Lung (tissue), 16 donors: ENCODE data around the gene AGT. TPM values are rescaled to one million over a fixed set of nuclear protein-coding genes. Genes with fewer than 3 reads are reported as not detected.

ENCODE experiments used
- ATAC-seq: fragments of 200-7000 bp; cut with Tn5 transposase; one replicate; pipeline ENCODE4 v1.9.1; 2020; ENCODE audit warnings: moderate number of reproducible peaks; ENCODE audit not compliant: insufficient read depth, low FRiP score
- DNase-seq, 3 donors: peaks; one replicate each; pipeline ENCODE4 v3.0.0-alpha.2; 2013 to 2017
- H3K27ac ChIP-seq, 2 donors: one replicate each; pipeline ENCODE4 v1.5.1; 2013; ENCODE audit warnings: mild to moderate bottlenecking in 2 of 2, moderate library complexity in 2 of 2, control low read depth in 1 of 2, inconsistent platforms in 1 of 2, low read depth in 1 of 2, low read length in 1 of 2
- H3K27me3 ChIP-seq, 3 donors: one replicate each; pipeline ENCODE4 v1.5.1; 2013; ENCODE audit warnings: low read length in 2 of 3; ENCODE audit not compliant: control insufficient read depth in 3 of 3, insufficient read depth in 3 of 3
- H3K36me3 ChIP-seq, 4 donors: one replicate each; pipeline ENCODE4 v1.5.1; 2013; ENCODE audit warnings: low read length in 4 of 4, mild to moderate bottlenecking in 1 of 4, moderate library complexity in 1 of 4; ENCODE audit not compliant: control insufficient read depth in 4 of 4, insufficient read depth in 4 of 4
- H3K4me1 ChIP-seq, 5 donors: one replicate each; pipeline ENCODE4 v1.5.1; 2013; ENCODE audit warnings: low read length in 5 of 5, mild to moderate bottlenecking in 2 of 5, moderate library complexity in 1 of 5; ENCODE audit not compliant: control insufficient read depth in 5 of 5, insufficient read depth in 5 of 5
- H3K4me3 ChIP-seq: one replicate; pipeline ENCODE4 v1.5.1; 2013; ENCODE audit warnings: mild to moderate bottlenecking, control low read depth, moderate library complexity
- H3K9ac ChIP-seq, 2 donors: one replicate each; pipeline ENCODE4 v1.5.1; 2013; ENCODE audit warnings: low read length in 2 of 2, control low read depth in 1 of 2; ENCODE audit not compliant: insufficient read depth in 1 of 2
- H3K9me3 ChIP-seq, 4 donors: one replicate each; pipeline ENCODE4 v1.5.1; 2013; ENCODE audit warnings: low read length in 3 of 4, mild to moderate bottlenecking in 1 of 4, moderate library complexity in 1 of 4; ENCODE audit not compliant: control insufficient read depth in 4 of 4, insufficient read depth in 3 of 4
- WGBS, 2 donors: extraction: QIAGEN DNeasy Blood & Tissue Kit; methylation state at CpG; one replicate each; pipeline ENCODE4 v1.1.7; 2013; 5-methylcytosine and 5-hydroxymethylcytosine counted together
- long read RNA-seq, 5 donors: transcript quantifications; one replicate each; lab custom pipeline, GENCODE V29; 2026
- polyA plus RNA-seq, 2 donors: library from polyadenylated mRNA; stranded (reverse); fragments of 200-250 nt; gene quantifications; one replicate each; pipeline ENCODE4 v1.2.1, GENCODE V29; 2013
- total RNA-seq, 2 donors: library from RNA; depleted of rRNA in 1 of 2; stranded (reverse); fragments of >200 nt in 1 of 2; gene quantifications; one replicate each; pipeline ENCODE4 v1.2.1, GENCODE V29; 2014 to 2021
- TF ChIP-seq, protein P1 (sequence below): IDR thresholded peaks from 2 replicates; pipeline ENCODE4 v1.5.1; 2012; ENCODE audit warnings: mild to moderate bottlenecking; ENCODE audit errors: control extremely low read depth, extremely low read depth
- donor health status: control.
- donor health status: control.
- donor health status: Bipolar disorder and iron deficiency.
- donor health status: healthy.
- donor health status: DM: yes; HTN: yes; CAD: no.

Gene AGT
- 1 to 10 TPM; 1.7 to 3.5 TPM for total RNA-seq
- 1 to 10 TPM; 1.7 to 2.0 TPM for polyA plus RNA-seq
- long read RNA-seq, donor 1, partial matches to known transcripts, result 0 of 1 reads
- long read RNA-seq, donor 1, other reads (novel, unspliced or antisense), result 0 of 1 reads
- long read RNA-seq, donor 2, result 0 reads
- long read RNA-seq, donor 3, result 0 reads
- long read RNA-seq, donor 4, result 0 reads
- long read RNA-seq, donor 5, result 0 reads

DNA sequence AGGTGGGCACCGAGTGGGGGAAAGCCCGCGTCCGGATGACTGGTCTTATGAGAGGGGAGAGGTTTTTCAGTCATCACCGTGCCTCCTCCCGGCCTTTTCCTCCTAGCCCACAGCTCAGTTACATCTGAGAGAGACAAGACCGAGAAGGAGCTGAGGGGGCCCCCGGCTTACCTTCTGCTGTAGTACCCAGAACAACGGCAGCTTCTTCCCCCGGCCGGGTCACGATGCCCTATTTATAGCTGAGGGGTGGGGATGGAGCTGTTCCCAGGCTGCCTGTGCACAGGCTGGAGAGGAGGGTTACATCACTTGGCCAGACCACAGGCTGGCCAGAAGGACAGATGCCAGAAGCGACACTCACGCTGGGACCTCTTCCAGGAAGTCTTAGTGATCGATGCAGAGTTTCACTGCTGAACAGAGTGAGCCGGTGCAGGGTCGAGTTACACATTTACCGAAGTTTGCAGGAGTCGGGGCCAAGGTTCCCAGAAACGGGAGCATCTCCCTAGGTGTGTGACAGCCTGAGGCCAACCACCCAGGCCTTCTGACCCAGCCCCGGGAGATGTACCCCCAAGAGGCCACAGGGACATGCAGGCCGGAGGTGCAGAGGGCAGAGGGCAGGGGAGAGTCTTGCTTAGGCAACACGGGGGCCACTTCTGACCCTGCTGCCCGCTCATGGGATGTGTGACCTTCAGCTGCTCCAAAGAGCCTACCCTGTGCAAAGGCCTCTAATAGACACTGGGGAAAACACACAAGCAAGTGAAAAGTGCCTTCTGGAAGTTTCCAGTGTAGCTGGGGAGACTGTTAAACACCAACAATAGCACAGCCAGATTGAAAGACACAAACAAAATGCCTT lies at the start of gene AGT:
Gene AGT (minus strand): TSS at position 208 of the 850 bp plus-strand sequence. CDS start 3,299 bp downstream, outside the sequence.
- H3K9ac ChIP-seq, result no peak within 1 kb of the TSS

DNA sequence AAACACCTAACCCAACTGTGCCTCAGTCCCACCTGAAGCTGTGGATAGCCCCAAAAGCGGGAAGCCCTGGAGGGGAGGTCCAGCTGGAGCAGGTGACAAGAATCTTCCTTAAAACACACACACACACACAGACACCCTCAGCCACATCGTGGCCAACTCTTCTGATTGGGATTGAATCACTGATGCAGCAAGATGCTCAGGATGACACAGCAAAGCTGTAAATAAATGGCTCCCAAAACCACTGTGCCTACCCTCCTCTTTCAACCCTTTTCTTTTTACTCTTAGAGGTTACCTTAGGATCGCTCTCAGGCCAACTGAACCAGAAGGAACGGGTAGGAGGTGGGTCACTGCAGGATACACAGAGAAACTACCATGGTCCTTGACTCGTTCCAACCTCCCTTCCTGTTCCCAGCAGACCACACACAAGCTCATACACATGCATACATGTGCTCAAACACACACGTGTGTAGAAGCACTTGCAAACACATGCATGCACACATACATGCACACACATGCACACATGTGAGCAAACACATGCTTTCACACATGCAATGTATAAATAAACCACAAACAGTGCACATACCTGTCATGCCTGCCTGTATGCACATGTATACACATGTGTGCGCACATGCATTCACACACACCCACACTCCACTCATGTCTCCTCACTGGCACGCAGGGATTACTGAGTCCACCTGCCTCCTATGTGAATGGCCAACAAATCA lies 47.7 kb upstream of the AGT start:
- Histone ChIP-seq H3K9me3 (peaks cover 0 to 2% (median 0%) of the 10 kb centered on the region in 4 donors), H3K27ac (no peak overlapping the region), H3K4me1 (peaks cover 0 to 27% (median 0%) of the 10 kb centered on the region in 5 donors), H3K36me3 (no peaks in the 10 kb centered on the region), H3K9ac (no peak overlapping the region), H3K4me3 (no peak overlapping the region), H3K27me3 (no peaks in the 10 kb centered on the region)
- DNase-seq (no peak), ATAC-seq (no peak)
- TF ChIP-seq, protein P1, sequence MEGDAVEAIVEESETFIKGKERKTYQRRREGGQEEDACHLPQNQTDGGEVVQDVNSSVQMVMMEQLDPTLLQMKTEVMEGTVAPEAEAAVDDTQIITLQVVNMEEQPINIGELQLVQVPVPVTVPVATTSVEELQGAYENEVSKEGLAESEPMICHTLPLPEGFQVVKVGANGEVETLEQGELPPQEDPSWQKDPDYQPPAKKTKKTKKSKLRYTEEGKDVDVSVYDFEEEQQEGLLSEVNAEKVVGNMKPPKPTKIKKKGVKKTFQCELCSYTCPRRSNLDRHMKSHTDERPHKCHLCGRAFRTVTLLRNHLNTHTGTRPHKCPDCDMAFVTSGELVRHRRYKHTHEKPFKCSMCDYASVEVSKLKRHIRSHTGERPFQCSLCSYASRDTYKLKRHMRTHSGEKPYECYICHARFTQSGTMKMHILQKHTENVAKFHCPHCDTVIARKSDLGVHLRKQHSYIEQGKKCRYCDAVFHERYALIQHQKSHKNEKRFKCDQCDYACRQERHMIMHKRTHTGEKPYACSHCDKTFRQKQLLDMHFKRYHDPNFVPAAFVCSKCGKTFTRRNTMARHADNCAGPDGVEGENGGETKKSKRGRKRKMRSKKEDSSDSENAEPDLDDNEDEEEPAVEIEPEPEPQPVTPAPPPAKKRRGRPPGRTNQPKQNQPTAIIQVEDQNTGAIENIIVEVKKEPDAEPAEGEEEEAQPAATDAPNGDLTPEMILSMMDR, result no peak
- 85 to 86% methylated on average over 8 of the region's 8 CpGs for WGBS, 2 donors

More for the DNA sequence above, at the start of gene AGT:
- Histone ChIP-seq H3K27me3 (no peaks in the 10 kb centered on the region), H3K36me3 (no peaks in the 10 kb centered on the region), H3K4me1 (peaks cover 0 to 12% (median 3%) of the 10 kb centered on the region in 5 donors), H3K9me3 (no peaks in the 10 kb centered on the region), H3K4me3 (no peak within 1 kb of the TSS), H3K27ac (peak within 1 kb of the TSS in 1 of 2 donors; percentile 72)
- 32 to 47% methylated on average over 24 of the region's 24 CpGs for WGBS, 2 donors
- peak; percentile 87 to 93 (median 89) for DNase-seq
- TF ChIP-seq, protein P1, result no peak
- peak; percentile 42 for ATAC-seq

DNA sequence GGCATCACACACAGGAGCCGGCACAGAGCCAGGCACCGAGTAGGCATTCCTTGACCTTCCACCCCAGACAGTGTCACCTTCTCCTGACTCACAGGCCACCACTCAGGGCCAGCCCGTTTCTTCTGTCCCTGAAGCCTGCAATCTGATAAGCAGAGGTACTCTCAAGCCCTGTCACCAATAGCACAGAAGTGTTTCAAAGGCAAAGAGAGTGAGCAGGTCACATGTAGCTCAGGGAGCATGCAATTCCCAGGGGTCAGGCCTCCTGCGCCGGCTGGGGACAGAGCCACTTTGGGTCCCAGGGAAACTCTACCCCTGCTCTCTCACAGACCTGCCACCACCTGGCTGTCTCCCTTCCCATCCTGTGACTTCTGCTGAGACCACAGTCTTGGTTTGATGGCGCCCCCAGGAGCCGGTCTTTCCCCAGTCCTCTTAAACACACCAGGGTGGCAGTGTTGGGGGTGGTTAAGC lies 46.5 kb upstream of the AGT start:
- no peak overlapping the region for H3K4me3 ChIP-seq
- peaks cover 0 to 27% (median 0%) of the 10 kb centered on the region in 5 donors for H3K4me1 ChIP-seq
- TF ChIP-seq, protein P1, result no peak
- no peak overlapping the region for H3K9ac ChIP-seq
- no peak overlapping the region for H3K27ac ChIP-seq
- DNase-seq (no peak), ATAC-seq (no peak)
- no peaks in the 10 kb centered on the region for H3K36me3 ChIP-seq
- peaks cover 0 to 2% (median 0%) of the 10 kb centered on the region in 4 donors for H3K9me3 ChIP-seq
- H3K27me3 ChIP-seq, result no peaks in the 10 kb centered on the region
- WGBS, 2 donors, result 69 to 78% methylated on average over 7 of the region's 7 CpGs
